NCI-H2227 treated with DMSO at 0.1 percent for 48 hours (cell line): Measurements from ENCODE around the gene ANKRD33.

Source experiments
- DNase-seq: peaks from one replicate; lab custom pipeline; 2025; lab: John Stamatoyannopoulos, UW

ANKRD33 gene

GRCh38 chr12:51901881-51902280 is 14.0 kb downstream of the ANKRD33 start:
- no peak for DNase-seq

- DNase-seq, result no peak
These were observed 17.1 kb downstream of the ANKRD33 start for GRCh38 chr12:51904951-51905470.

GRCh38 chr12:51905471-51906429 is 17.8 kb downstream of the ANKRD33 start:
- peak; percentile 24 for DNase-seq

- no peak for DNase-seq
These were observed 18.7 kb downstream of the ANKRD33 start for GRCh38 chr12:51906430-51907082.

- DNase-seq, result no peak
These were observed 19.4 kb downstream of the ANKRD33 start, which contains the start of gene ACVRL1 for GRCh38 chr12:51907083-51907855. ACVRL1 (plus strand) TSS chr12:51907504; CDS start chr12:51912475, 4,971 bp downstream.

- no peak for DNase-seq
These were observed 20.0 kb downstream of the ANKRD33 start for GRCh38 chr12:51907856-51908425.

GRCh38 chr12:51908876-51909592 is 21.1 kb downstream of the ANKRD33 start:
- DNase-seq, result no peak

- DNase-seq, result no peak
These were observed 22.3 kb downstream of the ANKRD33 start for GRCh38 chr12:51910168-51910567.

- DNase-seq, result no peak
These were observed 22.8 kb downstream of the ANKRD33 start for GRCh38 chr12:51910691-51911090.

GRCh38 chr12:51911307-51911706 is 23.4 kb downstream of the ANKRD33 start:
- no peak for DNase-seq

- no peak for DNase-seq
These were observed 24.1 kb downstream of the ANKRD33 start for GRCh38 chr12:51911788-51912711.

GRCh38 chr12:51913071-51914033 is 25.4 kb downstream of the ANKRD33 start:
- DNase-seq, result no peak

- no peak for DNase-seq
These were observed 26.4 kb downstream of the ANKRD33 start for GRCh38 chr12:51914034-51914923.

- DNase-seq, result no peak
These were observed 27.2 kb downstream of the ANKRD33 start for GRCh38 chr12:51915003-51915625.

GRCh38 chr12:51915951-51916350 is 28.0 kb downstream of the ANKRD33 start:
- no peak for DNase-seq

GRCh38 chr12:51917041-51917590 is 29.2 kb downstream of the ANKRD33 start:
- no peak for DNase-seq
